GM18909 (cell line): ENCODE data around the gene ALPK3.
"Not testable (repeated sequence)": the region's sequence is repeated elsewhere in the genome, so short reads cannot be mapped to it uniquely, and the experiment has no call there.

ENCODE experiments used
- ATAC-seq: cut with Tn5 transposase; IDR thresholded peaks from one replicate; pipeline ENCODE4 v1.9.1; 2021; ENCODE audit warnings: mild to moderate bottlenecking; ENCODE audit not compliant: unreplicated experiment, poor library complexity

ALPK3 gene

DNA sequence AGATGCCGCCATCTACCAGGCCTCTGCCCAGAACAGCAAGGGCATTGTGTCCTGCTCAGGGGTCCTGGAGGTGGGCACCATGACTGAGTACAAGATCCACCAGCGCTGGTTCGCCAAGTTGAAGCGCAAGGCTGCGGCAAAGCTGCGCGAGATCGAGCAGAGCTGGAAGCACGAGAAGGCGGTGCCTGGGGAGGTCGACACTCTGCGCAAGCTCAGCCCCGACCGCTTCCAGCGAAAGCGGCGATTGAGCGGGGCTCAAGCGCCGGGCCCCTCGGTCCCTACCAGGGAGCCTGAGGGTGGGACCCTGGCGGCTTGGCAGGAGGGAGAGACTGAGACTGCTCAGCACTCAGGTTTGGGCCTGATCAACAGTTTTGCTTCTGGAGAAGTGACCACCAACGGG is 22.6 kb downstream of the ALPK3 start:
- ATAC-seq, result no peak

- ATAC-seq, result no peak
These were observed 23.1 kb downstream of the ALPK3 start for GRCh38 chr15:84840255-84840654.

GRCh38 chr15:84840741-84841429 is 23.7 kb downstream of the ALPK3 start:
- no peak for ATAC-seq

- no peak for ATAC-seq
These were observed 25.6 kb downstream of the ALPK3 start for GRCh38 chr15:84842781-84843180.

- no peak for ATAC-seq
These were observed 27.8 kb downstream of the ALPK3 start for GRCh38 chr15:84844964-84845363.

DNA sequence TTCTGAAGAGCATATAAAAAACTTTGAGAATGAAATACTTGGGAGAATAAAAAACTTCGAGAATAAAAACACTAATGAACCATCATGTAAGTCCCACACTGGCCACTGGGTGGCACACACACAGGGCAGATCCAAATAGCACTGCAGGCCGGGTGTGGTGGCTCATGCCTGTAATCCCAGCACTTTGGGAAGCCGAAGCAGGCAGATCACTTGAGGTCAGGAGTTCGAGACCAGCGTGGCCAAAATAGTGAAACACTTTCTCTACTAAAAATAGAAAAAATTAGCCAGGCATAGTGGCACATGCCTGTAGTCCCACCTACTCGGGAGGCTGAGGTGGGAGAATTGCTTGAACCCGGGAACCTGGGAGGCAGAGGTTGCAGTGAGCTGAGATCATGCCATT is 28.5 kb downstream of the ALPK3 start:
- ATAC-seq, result not testable (repeated sequence)

DNA sequence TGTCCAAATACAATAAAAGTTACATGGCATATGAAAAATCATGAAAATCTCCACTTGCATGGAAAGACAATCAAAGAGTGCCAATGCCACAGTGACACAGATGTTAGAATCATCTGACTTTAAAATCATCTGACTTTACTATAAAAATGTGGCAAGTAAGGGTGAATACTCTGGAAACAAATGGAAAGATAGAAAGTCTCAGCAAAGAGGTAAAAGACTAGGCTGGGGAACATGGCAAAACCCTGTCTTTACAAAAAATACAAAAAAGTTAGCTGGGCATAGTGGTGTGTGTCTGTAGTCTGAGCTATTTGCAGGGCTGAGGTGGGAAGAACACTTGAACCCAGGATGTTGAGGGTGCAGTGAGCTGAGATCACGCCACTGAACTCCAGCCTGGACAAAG is 29.1 kb downstream of the ALPK3 start:
- no peak for ATAC-seq

DNA sequence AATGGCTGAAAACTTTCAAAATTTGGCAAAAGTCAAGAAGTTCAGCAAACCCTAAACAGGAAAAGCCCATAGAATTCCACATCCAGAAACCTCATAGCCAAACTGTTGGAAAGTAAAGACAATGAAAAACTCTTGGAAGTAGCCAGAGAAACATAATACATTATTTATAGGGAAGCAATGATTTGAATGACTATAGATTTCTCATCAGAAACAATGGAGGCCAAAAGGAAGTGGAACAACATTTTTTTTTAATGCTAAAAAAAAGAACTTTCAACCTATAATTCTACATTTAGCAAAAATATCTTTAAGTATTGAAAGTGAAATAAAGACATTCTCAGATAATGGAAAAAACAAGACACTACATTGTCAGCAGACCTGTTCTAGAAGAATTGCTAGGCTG is 30.2 kb downstream of the ALPK3 start:
- ATAC-seq, result no peak

DNA sequence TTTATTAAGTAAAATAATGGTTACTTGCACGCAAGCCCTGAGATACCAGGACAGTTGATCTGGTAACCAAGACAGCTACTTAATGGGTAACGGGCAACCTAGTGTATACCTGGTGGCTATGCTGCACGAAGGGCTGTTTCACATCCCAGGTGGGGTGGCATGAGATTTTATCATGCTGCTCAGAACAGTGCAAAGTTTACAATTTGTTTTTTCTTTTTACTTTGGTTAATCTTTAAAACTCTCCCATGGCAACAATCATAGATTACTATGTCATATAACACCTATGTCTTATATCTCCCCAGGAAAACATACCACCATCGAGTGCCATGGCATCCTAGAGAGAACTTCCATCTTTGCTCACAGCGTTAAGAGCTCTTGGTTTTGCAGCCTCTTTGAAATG is 35.1 kb downstream of the ALPK3 start:
- no peak for ATAC-seq

DNA sequence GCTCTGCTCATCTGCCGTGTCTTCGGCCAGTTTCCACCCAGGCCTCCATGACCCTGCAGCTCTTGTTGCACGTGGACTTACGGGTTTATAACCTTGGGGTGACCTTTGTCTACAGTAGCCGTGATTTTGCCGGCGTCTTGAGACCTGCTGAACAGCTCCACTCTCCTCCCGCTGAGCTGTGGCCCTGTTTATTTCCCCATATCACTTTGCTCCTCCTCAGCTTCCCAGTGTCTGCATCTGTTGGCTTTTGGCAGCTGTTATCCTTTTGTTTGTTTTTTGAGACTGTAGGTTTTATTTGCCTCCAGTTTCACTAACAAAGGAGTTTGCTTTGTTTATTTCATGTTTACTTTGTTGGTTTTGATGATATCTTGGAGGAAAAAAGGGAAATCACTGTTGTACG is 38.0 kb downstream of the ALPK3 start:
- ATAC-seq, result no peak

- no peak for ATAC-seq
These were observed 38.6 kb downstream of the ALPK3 start for GRCh38 chr15:84855765-84856164.

DNA sequence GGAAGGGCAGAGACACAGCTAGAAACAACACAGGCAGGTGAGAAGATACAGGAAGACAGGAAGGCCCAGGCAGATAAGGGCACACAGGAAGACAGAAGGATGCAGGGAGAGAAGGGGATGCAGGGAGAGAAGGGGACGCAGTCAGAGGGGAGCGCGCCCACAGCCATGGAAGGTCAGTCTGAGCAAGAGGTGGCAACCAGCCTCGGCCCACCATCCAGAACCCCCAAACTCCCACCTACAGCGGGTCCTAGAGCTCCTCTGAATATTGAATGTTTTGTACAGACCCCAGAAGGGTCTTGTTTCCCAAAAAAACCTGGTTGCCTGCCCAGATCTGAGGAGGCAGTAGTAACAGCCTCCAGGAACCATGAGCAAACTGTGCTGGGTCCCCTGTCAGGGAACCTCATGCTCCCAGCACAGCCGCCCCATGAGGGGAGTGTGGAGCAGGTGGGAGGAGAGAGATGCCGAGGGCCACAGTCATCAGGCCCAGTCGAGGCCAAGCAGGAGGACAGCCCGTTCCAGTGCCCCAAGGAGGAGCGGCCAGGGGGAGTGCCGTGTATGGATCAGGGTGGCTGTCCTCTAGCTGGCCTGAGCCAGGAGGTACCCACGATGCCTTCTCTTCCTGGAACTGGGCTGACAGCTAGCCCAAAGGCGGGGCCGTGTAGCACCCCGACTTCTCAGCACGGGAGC is 39.7 kb downstream of the ALPK3 start:
- no peak for ATAC-seq

DNA sequence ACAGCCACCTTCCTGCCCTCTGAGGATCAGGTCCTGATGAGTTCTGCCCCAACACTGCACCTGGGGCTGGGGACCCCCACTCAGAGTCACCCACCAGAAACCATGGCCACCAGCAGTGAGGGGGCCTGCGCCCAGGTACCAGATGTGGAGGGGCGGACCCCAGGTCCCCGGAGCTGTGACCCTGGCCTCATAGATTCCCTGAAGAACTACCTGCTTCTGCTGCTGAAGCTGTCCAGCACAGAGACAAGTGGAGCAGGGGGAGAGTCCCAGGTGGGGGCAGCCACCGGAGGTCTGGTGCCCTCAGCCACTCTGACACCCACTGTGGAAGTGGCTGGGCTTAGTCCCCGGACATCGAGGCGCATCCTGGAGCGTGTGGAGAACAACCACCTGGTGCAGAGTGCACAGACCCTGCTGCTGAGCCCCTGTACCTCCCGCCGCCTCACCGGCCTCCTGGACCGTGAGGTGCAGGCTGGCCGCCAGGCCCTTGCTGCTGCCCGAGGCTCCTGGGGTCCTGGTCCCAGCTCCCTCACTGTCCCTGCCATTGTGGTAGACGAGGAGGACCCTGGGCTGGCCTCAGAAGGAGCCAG is 40.4 kb downstream of the ALPK3 start:
- no peak for ATAC-seq

DNA sequence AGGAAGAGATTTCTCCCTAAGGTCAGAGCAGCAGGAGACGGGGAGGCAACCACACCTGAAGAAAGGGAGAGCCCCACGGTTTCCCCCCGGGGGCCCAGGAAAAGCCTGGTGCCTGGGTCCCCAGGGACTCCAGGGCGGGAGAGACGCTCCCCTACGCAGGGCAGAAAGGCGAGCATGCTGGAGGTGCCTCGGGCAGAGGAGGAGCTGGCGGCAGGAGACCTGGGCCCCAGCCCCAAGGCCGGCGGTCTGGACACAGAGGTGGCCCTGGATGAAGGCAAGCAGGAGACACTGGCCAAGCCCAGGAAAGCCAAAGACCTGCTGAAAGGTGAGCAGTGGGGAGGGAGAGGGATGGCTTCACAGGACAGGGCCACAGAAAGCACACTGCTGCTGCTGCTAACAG is 41.1 kb downstream of the ALPK3 start:
- ATAC-seq, result no peak

- ATAC-seq, result no peak
These were observed 42.0 kb downstream of the ALPK3 start for GRCh38 chr15:84859144-84859543.

DNA sequence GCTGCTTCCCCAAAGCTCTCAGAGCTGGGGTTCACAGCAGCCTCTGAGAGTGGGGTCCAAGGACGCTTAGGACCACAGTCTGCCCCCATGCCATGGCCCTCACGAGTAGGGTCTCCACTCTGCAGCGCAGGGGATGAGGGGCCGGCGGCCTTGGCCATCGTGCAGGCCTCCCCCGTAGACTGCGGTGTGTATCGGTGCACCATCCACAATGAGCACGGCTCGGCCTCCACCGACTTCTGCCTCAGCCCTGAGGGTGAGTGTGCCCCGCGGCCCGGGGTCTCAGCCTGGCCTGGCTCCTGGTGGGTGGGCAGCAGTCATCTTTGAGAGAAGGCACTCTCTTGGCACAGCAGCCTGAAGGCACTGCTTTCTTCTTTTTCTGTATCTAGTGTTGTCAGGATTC is 42.5 kb downstream of the ALPK3 start:
- no peak for ATAC-seq

GRCh38 chr15:84861781-84862180 is 44.6 kb downstream of the ALPK3 start:
- ATAC-seq, result no peak

DNA sequence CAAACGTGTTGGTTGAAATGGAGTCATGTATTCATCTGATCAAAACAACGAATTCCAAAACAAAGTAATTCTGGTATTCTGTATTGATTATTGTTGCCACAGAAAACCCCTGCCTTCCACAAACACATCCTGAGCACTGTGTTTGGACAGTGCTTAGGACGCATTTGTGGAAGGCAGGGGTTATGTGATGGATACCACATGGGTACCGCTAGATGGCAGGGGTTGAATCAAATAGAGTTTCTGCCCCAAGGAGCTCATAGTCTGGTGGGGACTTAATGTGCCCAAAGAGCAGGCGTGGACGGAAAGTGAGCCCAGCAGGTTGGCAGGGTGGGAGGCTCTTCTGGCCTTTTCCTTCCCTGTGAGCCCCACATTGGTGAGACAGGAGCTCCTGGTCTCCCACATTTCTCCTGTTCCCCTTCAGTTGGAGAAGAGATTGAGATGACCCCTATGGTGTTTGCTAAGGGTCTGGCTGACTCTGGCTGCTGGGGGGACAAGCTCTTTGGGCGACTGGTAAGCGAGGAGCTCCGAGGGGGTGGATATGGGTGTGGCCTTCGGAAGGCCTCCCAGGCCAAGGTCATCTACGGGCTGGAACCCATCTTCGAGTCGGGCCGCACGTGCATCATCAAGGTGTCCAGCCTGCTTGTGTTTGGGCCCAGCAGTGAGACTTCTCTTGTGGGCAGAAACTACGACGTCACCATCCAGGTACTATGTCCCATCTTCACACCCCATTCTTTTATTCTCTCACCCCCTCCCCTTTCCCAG is 45.2 kb downstream of the ALPK3 start:
- ATAC-seq, result no peak

DNA sequence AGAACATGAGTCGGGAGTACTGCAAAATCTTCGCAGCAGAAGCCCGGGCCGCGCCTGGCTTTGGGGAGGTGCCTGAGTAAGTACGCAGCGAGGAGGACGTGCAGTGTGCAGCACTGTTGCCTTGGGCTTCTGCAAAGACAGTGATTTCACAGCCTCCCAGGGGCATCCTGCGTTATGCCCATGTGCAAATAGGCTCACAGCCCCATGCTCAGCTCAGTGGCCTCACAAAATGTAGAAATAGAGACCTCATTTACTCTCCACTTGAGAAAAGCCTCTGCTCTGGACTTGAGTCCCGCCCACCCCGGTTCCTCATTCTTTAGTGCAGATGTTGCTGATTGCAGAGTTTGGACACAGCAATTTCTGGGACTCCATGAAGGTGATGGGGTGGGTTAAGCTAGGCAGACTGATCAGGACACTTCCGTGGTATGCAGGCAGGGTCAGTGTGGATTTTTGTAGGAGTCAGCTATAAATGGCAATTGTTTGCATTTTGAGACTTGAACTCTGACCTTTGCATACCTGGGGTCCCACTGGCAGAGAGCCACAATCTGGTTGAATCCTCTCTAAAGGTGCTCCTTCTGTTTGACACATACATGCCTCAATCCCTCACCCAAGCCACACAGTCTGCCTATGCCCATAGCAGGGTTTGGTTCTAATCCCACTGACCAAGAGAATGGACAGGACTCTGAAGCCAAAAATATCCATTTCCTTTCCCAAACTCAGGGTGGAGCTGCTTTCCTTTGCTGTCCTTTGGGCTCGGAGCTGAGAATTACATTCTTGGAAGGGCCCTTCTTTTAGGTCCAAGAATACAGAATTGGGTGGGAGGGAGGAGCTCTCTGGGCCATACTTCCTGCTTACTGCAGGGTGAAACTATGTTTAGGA is 46.6 kb downstream of the ALPK3 start:
- no peak for ATAC-seq

GRCh38 chr15:84864444-84864795 is 47.3 kb downstream of the ALPK3 start:
- ATAC-seq, result no peak
